MG63 (cell line): Measurements from ENCODE around the gene TSPAN9. TPM values are rescaled to one million over a fixed set of nuclear protein-coding genes. Genes with fewer than 3 reads are reported as not detected.

Experiments
- DNase-seq: peaks from one replicate; pipeline ENCODE4 v3.0.0-alpha.2; 2020
- H3K27me3 ChIP-seq: fragments of 250-450 bp; sonication (Bioruptor Pico); 2 replicates; pipeline ENCODE4 v1.5.1; 2020; ENCODE audit warnings: mild to moderate bottlenecking, moderate library complexity
- H3K36me3 ChIP-seq: fragments of 250-450 bp; sonication (Bioruptor Pico); 2 replicates; pipeline ENCODE4 v1.5.1; 2020; ENCODE audit warnings: mild to moderate bottlenecking, moderate library complexity
- H3K4me3 ChIP-seq: fragments of 250-450 bp; sonication (Bioruptor Pico); 2 replicates; pipeline ENCODE4 v1.5.1; 2020; ENCODE audit warnings: mild to moderate bottlenecking, moderate library complexity
- H3K9me3 ChIP-seq: fragments of 250-450 bp; sonication (Bioruptor Pico); 2 replicates; pipeline ENCODE4 v1.5.1; 2020; ENCODE audit warnings: mild to moderate bottlenecking, moderate library complexity
- total RNA-seq: library from RNA; depleted of rRNA; stranded (reverse); fragments of >200 nt; shearing (Covaris generic); gene quantifications from 2 replicates; pipeline ENCODE4 v1.2.3, GENCODE V29; 2014; ENCODE audit warnings: low replicate concordance

The TSPAN9 gene
- total RNA-seq, 1 experiment from 2014 or later: 25.8 TPM

GRCh38 chr12:3041558-3042164 is 35.5 kb upstream of the TSPAN9 start:
- Histone ChIP-seq H3K27me3 (no peaks in the 10 kb centered on the region), H3K4me3 (no peak overlapping the region), H3K9me3 (no peaks in the 10 kb centered on the region), H3K36me3 (peaks cover 13% of the 10 kb centered on the region)
- DNase-seq: peak; percentile 67

- Histone ChIP-seq H3K4me3 (no peak overlapping the region), H3K9me3 (no peaks in the 10 kb centered on the region), H3K27me3 (no peaks in the 10 kb centered on the region), H3K36me3 (peaks cover 13% of the 10 kb centered on the region)
- no peak for DNase-seq
These were observed 34.8 kb upstream of the TSPAN9 start for GRCh38 chr12:3042394-3042793.

DNA sequence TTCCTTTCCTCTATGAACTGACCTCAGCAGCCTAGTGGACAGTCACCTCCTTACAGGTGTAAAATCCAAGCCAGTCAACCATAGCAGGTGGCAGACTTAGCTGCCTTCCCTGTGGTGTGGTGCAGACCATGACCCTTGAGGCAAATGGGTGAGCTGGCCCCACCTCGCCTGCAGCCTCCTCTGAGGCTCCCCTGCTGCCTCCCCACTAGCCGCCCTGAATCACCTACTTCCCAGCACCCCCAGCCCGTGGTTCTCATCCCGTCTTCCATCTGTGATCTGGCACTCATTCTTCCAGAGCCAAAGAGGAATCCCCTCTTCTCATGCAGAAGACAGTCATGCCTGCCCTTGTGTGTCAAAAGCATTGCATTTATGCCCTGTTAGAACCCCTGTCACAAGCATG is 34.4 kb upstream of the TSPAN9 start:
- Histone ChIP-seq H3K4me3 (no peak overlapping the region), H3K36me3 (peaks cover 9% of the 10 kb centered on the region), H3K27me3 (no peaks in the 10 kb centered on the region), H3K9me3 (no peaks in the 10 kb centered on the region)
- DNase-seq: no peak

GRCh38 chr12:3043406-3043805 is 33.8 kb upstream of the TSPAN9 start:
- no peak for DNase-seq

DNA sequence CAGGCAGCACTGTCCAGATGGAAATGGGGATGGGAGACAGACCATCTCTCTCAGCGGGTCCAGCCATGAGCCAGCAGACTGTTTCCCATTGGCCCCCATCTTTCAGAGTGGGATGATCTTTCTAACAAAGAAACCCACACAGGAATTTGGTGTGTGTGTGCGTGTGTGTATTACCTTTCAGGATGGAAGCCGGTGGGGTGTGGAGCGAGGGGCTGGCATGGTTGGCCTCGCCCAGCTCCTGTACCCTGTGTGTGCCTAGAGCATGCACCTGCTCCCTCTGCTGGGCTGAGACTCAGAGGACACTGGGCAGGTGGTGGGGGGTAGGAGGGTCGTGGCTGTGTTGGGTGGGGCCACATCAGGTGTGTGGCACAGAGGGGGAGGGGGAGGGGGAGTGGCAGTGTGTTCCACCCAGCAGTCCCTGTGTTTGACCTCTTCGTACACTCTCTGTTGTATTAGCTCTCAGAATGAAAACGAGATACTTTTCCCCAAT is 33.0 kb upstream of the TSPAN9 start:
- no peak for DNase-seq
- Histone ChIP-seq H3K4me3 (no peak overlapping the region), H3K36me3 (peaks cover 6% of the 10 kb centered on the region; the same call in 1 of the 2 replicates), H3K27me3 (no peaks in the 10 kb centered on the region), H3K9me3 (no peaks in the 10 kb centered on the region)

More at GRCh38 chr12:3043406-3043805, 33.8 kb upstream of the TSPAN9 start:
- peaks cover 8% of the 10 kb centered on the region; the same call in 1 of the 2 replicates for H3K36me3 ChIP-seq
- no peaks in the 10 kb centered on the region for H3K9me3 ChIP-seq
- H3K27me3 ChIP-seq: no peaks in the 10 kb centered on the region
- no peak overlapping the region for H3K4me3 ChIP-seq

DNA sequence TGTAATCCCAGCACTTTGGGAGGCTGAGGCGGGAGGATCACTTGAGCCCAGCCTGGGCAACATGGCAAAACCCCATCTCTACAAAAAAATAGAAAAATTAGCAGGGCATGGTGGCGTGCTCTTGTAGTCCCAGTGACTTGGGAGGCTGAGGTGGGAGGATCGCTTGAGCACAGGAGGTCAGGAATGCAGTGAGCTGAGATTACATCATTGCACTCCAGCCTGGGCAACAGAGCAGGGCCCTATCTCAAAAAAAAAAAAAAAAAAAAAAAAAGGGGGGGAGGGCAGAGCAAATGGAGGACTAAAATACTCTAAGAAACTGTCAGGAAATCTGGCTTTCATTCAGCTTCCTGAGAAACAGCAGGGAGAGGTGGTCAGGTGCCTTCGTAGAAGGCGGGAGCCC is 31.7 kb upstream of the TSPAN9 start:
- Histone ChIP-seq H3K27me3 (no peaks in the 10 kb centered on the region), H3K4me3 (no peak overlapping the region), H3K9me3 (no peaks in the 10 kb centered on the region), H3K36me3 (peaks cover 6% of the 10 kb centered on the region; the same call in 1 of the 2 replicates)
- DNase-seq: no peak

- H3K27me3 ChIP-seq: no peaks in the 10 kb centered on the region
- no peak overlapping the region for H3K4me3 ChIP-seq
- no peak for DNase-seq
- H3K9me3 ChIP-seq: no peaks in the 10 kb centered on the region
- peaks cover 6% of the 10 kb centered on the region; the same call in 1 of the 2 replicates for H3K36me3 ChIP-seq
These were observed 31.2 kb upstream of the TSPAN9 start for GRCh38 chr12:3045989-3046388.

DNA sequence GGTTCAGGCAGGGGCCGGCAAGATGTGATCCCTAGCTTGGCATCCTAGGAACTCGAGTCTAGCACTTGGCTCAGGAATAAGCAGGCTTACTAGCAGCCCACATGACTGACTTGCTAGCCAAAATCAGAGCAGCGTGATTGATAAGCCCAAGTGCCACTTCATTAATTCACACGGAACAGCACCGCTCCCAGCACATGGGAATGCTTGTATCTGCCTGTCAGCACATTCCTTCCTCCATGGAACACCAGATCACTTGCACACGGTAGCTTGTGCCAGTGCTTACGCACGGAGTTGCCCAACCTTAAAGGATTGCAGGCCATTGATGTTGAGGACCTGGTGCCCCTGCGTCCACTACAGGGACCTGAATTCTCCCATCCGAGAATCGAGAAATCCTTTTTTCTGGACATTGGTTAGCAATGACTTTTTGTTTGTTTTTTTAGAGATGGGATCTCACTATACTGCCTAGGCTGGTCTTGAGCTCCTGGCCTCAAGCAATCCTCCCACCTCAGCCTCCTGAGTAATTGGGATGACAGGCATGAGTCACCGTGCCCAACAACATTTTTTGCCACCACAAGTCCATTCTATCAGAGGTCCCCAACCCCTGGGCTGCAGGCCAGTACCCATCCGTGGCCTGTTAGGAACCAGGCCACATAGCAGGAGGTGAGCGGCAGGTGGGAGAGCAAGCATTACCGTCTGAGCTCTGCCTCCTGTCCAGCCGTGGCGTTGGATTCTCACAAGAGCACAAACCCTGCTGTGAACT is 30.6 kb upstream of the TSPAN9 start:
- peak; percentile 12 for DNase-seq
- H3K36me3 ChIP-seq: peaks cover 6% of the 10 kb centered on the region; the same call in 1 of the 2 replicates
- no peaks in the 10 kb centered on the region for H3K9me3 ChIP-seq
- H3K4me3 ChIP-seq: no peak overlapping the region
- H3K27me3 ChIP-seq: no peaks in the 10 kb centered on the region

DNA sequence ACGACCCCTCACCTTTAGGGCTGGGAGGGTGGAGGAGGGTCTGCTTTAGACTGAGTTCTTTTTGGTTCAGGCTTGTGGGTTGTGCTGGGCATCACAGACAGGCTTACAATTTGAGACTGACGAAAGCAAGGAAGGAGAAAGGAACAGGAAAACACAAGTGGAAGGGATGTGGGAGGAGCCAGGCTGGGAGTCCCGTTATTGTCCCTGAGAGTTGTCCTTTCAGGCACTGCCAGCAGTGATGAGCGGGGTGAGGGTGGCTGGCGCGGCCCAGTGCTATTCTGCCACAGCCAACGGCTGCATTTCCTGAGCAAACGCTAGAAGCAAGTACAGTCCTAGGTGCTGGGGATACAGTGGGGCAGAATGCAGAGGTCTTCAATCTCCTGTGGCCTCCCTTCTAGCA is 29.2 kb upstream of the TSPAN9 start:
- Histone ChIP-seq H3K27me3 (no peaks in the 10 kb centered on the region), H3K4me3 (no peak overlapping the region), H3K9me3 (no peaks in the 10 kb centered on the region), H3K36me3 (no peaks in the 10 kb centered on the region)
- DNase-seq: no peak

- no peaks in the 10 kb centered on the region for H3K27me3 ChIP-seq
- H3K36me3 ChIP-seq: no peaks in the 10 kb centered on the region
- H3K9me3 ChIP-seq: no peaks in the 10 kb centered on the region
- H3K4me3 ChIP-seq: no peak overlapping the region
- DNase-seq: no peak
These were observed 28.6 kb upstream of the TSPAN9 start for GRCh38 chr12:3048540-3048939.

DNA sequence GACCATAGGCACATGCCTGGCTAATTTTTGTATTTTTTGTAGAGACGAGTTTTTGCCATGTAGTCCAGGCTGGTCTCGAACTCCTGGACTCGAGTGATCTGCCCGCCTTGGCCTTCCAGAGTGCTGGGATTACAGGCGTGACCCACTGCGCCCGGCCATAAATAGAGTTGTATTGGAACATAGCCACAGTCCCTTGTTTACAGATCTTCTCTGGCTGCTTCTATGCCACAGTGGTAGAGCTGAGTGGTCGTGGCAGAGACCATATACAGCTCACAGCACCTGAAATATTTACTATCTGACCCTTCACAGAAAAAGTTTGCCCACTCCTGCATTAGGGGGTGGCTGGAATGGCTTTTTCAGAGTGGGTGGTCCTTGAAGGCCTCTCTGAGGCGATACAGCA is 28.0 kb upstream of the TSPAN9 start:
- Histone ChIP-seq H3K4me3 (no peak overlapping the region), H3K9me3 (no peaks in the 10 kb centered on the region), H3K36me3 (no peaks in the 10 kb centered on the region), H3K27me3 (no peaks in the 10 kb centered on the region)
- DNase-seq: no peak

DNA sequence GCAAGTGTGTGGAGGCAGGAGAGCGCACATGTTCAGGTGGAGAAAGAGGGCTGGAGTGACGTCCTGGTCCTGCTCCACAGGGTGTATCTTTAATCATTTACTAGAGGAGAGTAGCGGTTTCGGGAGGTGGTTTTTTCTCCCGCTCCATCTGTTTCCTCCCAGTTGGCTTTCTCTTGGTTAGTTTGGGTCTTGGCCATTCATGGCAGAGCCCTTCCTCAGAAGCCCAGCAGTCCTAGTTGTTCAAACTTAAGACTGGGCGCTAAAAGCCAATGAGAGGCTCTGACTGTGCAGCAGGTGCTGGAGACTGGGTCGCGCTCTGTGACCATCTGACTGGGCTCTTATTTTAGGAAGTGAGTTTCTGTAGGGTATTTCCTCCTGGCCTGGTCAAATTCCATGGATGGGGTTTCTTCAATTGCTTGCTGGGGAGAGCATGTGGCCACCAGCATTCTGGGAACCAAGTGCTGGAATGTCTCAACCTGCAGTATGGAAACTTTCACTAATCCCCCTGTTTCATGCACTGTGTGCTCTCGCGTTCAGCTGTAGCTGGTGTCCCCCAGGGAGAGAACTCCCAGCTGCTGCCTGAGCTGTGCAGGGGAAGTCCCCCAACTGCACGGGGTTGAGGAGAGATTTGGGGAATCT is 27.4 kb upstream of the TSPAN9 start:
- no peak for DNase-seq
- no peak overlapping the region for H3K4me3 ChIP-seq
- H3K9me3 ChIP-seq: no peaks in the 10 kb centered on the region
- no peaks in the 10 kb centered on the region for H3K27me3 ChIP-seq
- H3K36me3 ChIP-seq: no peaks in the 10 kb centered on the region

GRCh38 chr12:3054374-3054773 is 22.8 kb upstream of the TSPAN9 start:
- no peak for DNase-seq
- no peaks in the 10 kb centered on the region for H3K27me3 ChIP-seq

DNA sequence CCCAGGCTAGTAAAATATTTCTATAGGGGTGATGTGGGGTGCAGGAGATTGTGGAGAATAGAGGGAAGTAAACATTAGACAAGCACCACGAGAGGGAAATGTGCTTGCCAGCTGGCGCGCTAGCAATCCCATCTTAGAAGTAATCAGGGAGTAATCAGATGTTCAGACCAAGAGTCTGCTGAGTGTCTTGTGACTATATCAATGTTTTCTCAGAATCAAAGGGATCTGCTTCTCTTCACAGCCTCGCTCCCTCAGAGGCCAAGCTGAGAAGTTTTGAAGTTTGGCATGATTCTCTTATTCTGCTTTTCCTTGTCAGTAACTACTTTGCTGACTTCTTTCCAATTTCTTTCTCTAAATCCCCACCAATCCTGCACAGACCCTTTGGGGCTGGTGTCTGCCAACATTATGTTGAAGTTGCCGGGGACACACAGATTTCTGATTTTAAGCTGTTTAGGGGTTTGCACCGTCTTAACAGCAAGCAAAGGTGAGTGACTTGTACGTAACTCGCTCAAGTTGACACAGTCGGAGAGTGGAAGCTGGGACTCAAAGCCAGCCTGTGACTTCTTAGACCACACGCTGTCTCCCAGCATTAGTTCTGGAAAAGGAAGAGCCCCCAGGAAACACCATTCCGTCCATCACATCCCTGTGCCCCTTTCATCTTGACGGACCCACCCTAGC is 22.0 kb upstream of the TSPAN9 start:
- Histone ChIP-seq H3K27me3 (no peaks in the 10 kb centered on the region), H3K9me3 (no peaks in the 10 kb centered on the region), H3K4me3 (no peak overlapping the region), H3K36me3 (no peaks in the 10 kb centered on the region)
- DNase-seq: no peak

More at GRCh38 chr12:3054374-3054773, 22.8 kb upstream of the TSPAN9 start:
- H3K9me3 ChIP-seq: no peaks in the 10 kb centered on the region
- H3K36me3 ChIP-seq: no peaks in the 10 kb centered on the region
- H3K4me3 ChIP-seq: no peak overlapping the region

DNA sequence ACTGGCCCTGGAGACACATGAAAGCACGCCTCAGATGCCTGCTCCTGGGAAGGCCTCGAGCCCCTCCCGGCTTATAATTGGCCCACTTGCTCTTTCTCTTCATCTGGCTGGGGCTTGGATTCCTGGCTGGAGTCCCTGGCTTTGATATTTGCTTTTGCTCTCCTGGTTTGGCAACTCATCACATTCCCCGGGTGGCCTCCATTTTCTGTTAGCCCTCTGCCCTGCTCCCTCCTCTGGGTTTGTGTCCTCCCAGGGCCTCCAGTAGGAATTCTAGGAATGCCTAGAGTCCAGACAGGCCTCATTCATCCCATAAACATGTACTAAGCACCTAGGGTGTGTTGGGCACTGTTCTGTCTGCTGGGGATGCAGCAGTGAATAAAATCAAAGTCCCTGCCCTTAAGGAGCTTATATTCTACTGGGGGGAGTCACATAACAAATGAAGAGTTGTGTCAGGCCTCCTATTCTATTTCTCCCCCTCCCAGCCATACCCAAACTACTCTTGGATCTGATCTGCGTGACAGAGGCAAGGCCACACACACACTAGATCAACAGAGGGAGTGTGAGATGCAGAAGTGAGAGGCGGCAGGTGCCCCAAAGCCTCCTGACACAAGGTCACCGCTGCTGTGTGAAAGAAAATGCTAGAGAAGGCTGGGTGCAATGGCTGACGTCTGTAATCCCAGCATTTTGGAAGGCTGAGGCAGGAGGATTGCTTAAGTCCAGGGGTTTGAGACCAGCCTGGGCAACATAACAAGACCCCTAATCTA is 21.3 kb upstream of the TSPAN9 start:
- DNase-seq: no peak
- Histone ChIP-seq H3K27me3 (no peaks in the 10 kb centered on the region), H3K4me3 (no peak overlapping the region), H3K9me3 (no peaks in the 10 kb centered on the region), H3K36me3 (no peaks in the 10 kb centered on the region)

- Histone ChIP-seq H3K27me3 (peaks cover 4% of the 10 kb centered on the region; the same call in 1 of the 2 replicates), H3K36me3 (no peaks in the 10 kb centered on the region), H3K4me3 (no peak overlapping the region), H3K9me3 (peaks cover 7% of the 10 kb centered on the region)
- DNase-seq: peak; percentile 67
These were observed 16.1 kb upstream of the TSPAN9 start for GRCh38 chr12:3061059-3061458.
